Epithelial cell of proximal tubule (primary cell): ENCODE measurements around the gene TEX264. TPM values are rescaled to one million over a fixed set of nuclear protein-coding genes. Genes with fewer than 3 reads are reported as not detected.

Experiments used
- DNase-seq: peaks from one replicate; pipeline ENCODE4 v3.0.0-alpha.2; 2011; ENCODE audit warnings: low read depth
- H3K4me3 ChIP-seq: 2 replicates; pipeline ENCODE4 v1.5.1; 2011; ENCODE audit warnings: low read depth, mild to moderate bottlenecking, low read length
- CTCF ChIP-seq: conservative IDR thresholded peaks from 2 replicates; pipeline ENCODE4 v1.5.1; 2012; ENCODE audit warnings: low read depth, mild to moderate bottlenecking, low read length
- total RNA-seq: library from RNA; depleted of rRNA; stranded (reverse); fragments of >200 nt; gene quantifications from 2 replicates; pipeline ENCODE4 v1.2.3, GENCODE V29; 2015

Gene TEX264
- total RNA-seq: 54.5 and 55.3 TPM in 2 replicates

- no peak for DNase-seq
- TF ChIP-seq CTCF: no peak
- H3K4me3 ChIP-seq: peak within 1 kb of the TSS; percentile 96
Measured at GRCh38 chr3:51670823-51671733, at the start of gene TEX264. TEX264 (plus strand) TSS chr3:51671252; CDS start chr3:51674305, 3,053 bp downstream.

GRCh38 chr3:51622413-51622812 is 48.6 kb upstream of the TEX264 start:
- DNase-seq: no peak
- H3K4me3 ChIP-seq: no peak overlapping the region
- no peak for TF ChIP-seq CTCF

GRCh38 chr3:51622868-51623267 is 48.2 kb upstream of the TEX264 start:
- no peak for DNase-seq
- TF ChIP-seq CTCF: no peak
- no peak overlapping the region for H3K4me3 ChIP-seq

GRCh38 chr3:51630513-51630912 is 40.5 kb upstream of the TEX264 start:
- DNase-seq: no peak
- no peak for TF ChIP-seq CTCF
- H3K4me3 ChIP-seq: no peak overlapping the region

- TF ChIP-seq CTCF: no peak
- no peak for DNase-seq
- H3K4me3 ChIP-seq: no peak overlapping the region
Measured at GRCh38 chr3:51637144-51637940, 33.7 kb upstream of the TEX264 start.

GRCh38 chr3:51637941-51638471 is 33.0 kb upstream of the TEX264 start:
- peak; percentile 98 for TF ChIP-seq CTCF
- no peak overlapping the region for H3K4me3 ChIP-seq
- DNase-seq: peak; percentile 40
